GM19239 (cell line): Measurements from ENCODE around the gene RIIAD1.

ENCODE experiments used
- DNase-seq: peaks from one replicate; pipeline ENCODE4 v3.0.0; 2011; ENCODE audit warnings: low spot score; ENCODE audit not compliant: insufficient read length
- FAIRE-seq: peaks from 2 replicates; lab custom pipeline; 2011; peaks lifted over from hg19 to GRCh38; lab: Jason Lieb, UNC

Gene RIIAD1

DNA sequence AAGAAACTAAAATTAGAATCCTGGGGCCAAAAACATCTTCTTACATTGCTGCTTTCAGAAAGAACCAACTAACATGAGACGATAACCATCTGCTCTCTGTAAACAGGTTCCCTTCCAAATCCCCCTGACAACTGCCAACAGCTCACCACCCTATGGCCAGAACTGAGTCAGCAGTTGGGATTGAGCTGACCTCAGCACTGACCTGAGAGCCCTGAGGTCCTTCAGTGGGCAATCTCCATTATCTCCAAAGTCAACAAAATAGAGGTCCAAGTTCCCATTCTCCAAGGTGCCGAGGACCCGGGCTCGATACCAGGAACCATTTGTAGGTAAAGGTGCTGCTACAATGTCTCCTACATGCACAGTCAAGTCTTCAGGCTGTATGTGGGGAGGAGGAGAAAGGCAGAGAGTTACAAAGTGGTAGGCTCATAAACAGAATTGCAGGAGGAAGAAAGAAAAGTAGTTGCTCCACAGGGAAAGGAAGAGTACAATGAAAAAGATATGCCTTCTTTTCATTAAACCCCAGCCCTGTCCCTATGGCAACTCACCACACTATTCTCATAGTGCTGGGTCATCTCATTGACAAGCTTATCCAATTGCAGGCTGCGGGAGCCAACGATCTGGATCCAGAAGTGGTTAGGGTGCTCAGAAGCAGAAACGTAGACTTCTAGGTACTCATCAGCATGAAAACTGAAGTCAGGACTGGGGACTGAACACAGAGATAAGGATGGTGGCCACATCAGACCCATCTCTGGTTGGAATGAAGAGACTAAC is 54.8 kb downstream of the RIIAD1 start:
- DNase-seq: no peak
- FAIRE-seq: no peak

DNA sequence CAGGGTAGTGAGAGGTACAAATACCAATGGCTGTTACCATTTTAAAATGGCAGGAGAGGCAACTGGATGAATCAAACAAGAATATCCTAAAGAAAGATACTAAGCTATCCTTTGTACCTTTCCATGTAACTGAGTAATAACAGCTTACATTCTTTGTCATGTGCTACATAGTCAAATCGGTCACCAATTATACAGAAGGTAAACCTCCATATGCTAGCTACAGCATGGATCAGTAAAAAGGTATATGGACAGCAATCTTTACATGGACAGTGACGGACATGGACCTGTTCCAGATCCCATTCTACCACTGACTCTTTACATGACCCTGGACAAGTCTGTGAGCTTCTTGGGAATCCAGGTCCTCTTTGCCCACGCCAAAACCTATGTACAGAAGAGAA is 55.3 kb downstream of the RIIAD1 start:
- FAIRE-seq: no peak
- no peak for DNase-seq

DNA sequence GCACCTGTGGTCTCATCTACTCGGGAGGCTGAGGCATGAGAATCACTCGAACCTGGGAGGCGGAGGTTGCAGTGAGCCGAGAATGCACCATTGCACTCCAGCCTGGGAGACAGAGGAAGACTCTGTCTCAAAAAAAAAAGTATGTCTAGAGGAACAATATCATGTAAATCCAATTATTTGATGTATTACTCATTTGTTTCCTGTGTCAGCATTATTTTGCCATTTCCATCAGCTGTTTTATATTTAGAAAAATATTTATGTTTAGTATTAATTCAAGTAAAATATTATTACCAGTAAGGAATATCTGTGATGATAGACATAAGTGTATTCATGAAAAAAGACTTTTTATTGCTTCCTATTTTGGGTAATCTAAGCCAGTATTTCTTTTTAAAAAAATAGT is 56.0 kb downstream of the RIIAD1 start:
- DNase-seq (no peak), FAIRE-seq (no peak)
